ENCODE data around the gene LHFPL6. TPM values are rescaled to one million over a fixed set of nuclear protein-coding genes. Genes with fewer than 3 reads are reported as not detected.

LHFPL6 gene
- total RNA-seq, 6 donors from 2014 or later: 22.2 to 113 (median 51.8) TPM

- H3K27ac ChIP-seq: no peak overlapping the region
- ATAC-seq (ENCODE audit: low FRiP score in 2 of 2) (no peak), DNase-seq (no peak)
- H3K27me3 ChIP-seq: no peaks in the 10 kb centered on the region
- H3K4me1 ChIP-seq: peaks cover 0 to 8% (median under 1%) of the 10 kb centered on the region in 4 donors
- H3K36me3 ChIP-seq: no peaks in the 10 kb centered on the region
- no peak overlapping the region for H3K4me3 ChIP-seq
- H3K9me3 ChIP-seq: no peaks in the 10 kb centered on the region
- 92 to 95% methylated on average over 6 of the region's 6 CpGs for WGBS, 2 donors
- TF ChIP-seq, protein P1, sequence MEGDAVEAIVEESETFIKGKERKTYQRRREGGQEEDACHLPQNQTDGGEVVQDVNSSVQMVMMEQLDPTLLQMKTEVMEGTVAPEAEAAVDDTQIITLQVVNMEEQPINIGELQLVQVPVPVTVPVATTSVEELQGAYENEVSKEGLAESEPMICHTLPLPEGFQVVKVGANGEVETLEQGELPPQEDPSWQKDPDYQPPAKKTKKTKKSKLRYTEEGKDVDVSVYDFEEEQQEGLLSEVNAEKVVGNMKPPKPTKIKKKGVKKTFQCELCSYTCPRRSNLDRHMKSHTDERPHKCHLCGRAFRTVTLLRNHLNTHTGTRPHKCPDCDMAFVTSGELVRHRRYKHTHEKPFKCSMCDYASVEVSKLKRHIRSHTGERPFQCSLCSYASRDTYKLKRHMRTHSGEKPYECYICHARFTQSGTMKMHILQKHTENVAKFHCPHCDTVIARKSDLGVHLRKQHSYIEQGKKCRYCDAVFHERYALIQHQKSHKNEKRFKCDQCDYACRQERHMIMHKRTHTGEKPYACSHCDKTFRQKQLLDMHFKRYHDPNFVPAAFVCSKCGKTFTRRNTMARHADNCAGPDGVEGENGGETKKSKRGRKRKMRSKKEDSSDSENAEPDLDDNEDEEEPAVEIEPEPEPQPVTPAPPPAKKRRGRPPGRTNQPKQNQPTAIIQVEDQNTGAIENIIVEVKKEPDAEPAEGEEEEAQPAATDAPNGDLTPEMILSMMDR (IDR thresholded peaks at IDR 0.05): no peak
- TF ChIP-seq POLR2AphosphoS5 (IDR thresholded peaks at IDR 0.05): no peak
- TF ChIP-seq EP300 (IDR thresholded peaks at IDR 0.05): no peak
- no peak for TF ChIP-seq POLR2A (IDR thresholded peaks at IDR 0.05)
These were observed 66.7 kb downstream of the LHFPL6 start for GRCh38 chr13:39536274-39536673.

- no peak for TF ChIP-seq EP300 (IDR thresholded peaks at IDR 0.05)
- TF ChIP-seq POLR2AphosphoS5 (IDR thresholded peaks at IDR 0.05): no peak
- TF ChIP-seq, protein P1 (IDR thresholded peaks at IDR 0.05): no peak
- TF ChIP-seq POLR2A (IDR thresholded peaks at IDR 0.05): no peak
- no peaks in the 10 kb centered on the region for H3K36me3 ChIP-seq
- H3K4me3 ChIP-seq: no peak overlapping the region
- peaks cover 0 to 12% (median 9%) of the 10 kb centered on the region in 4 donors for H3K4me1 ChIP-seq
- ATAC-seq (ENCODE audit: low FRiP score in 2 of 2) (no peak), DNase-seq (no peak)
- 44 to 63% methylated on average over 3 of the region's 3 CpGs for WGBS, 2 donors
- no peaks in the 10 kb centered on the region for H3K27me3 ChIP-seq
- H3K9me3 ChIP-seq: no peaks in the 10 kb centered on the region
- no peak overlapping the region for H3K27ac ChIP-seq
These were observed 69.3 kb downstream of the LHFPL6 start for GRCh38 chr13:39533651-39534150.

- Histone ChIP-seq H3K9me3 (no peaks in the 10 kb centered on the region), H3K27me3 (no peaks in the 10 kb centered on the region), H3K4me3 (no peak overlapping the region), H3K4me1 (peaks cover 0 to 12% (median 10%) of the 10 kb centered on the region in 4 donors), H3K36me3 (no peaks in the 10 kb centered on the region), H3K27ac (no peak overlapping the region)
- no peak for ATAC-seq (ENCODE audit: low FRiP score in 2 of 2)
- no peak for DNase-seq
- WGBS, 2 donors: 74 to 77% methylated on average over 6 of the region's 6 CpGs
- no peak for TF ChIP-seq POLR2AphosphoS5 (IDR thresholded peaks at IDR 0.05)
- TF ChIP-seq, protein P1 (IDR thresholded peaks at IDR 0.05): no peak
- no peak for TF ChIP-seq EP300 (IDR thresholded peaks at IDR 0.05)
- no peak for TF ChIP-seq POLR2A (IDR thresholded peaks at IDR 0.05)
These were observed 71.3 kb downstream of the LHFPL6 start for GRCh38 chr13:39531646-39532045.

GRCh38 chr13:39530916-39531315 is 72.1 kb downstream of the LHFPL6 start:
- H3K27ac ChIP-seq: no peak overlapping the region
- WGBS, 2 donors: 42 to 50% methylated on average over 3 of the region's 3 CpGs
- DNase-seq (no peak), ATAC-seq (ENCODE audit: low FRiP score in 2 of 2) (peak in 1 of 2 donors; percentile 36)
- no peak overlapping the region for H3K4me3 ChIP-seq
- no peaks in the 10 kb centered on the region for H3K27me3 ChIP-seq
- H3K4me1 ChIP-seq: peaks cover 0 to 12% (median 10%) of the 10 kb centered on the region in 4 donors
- no peaks in the 10 kb centered on the region for H3K9me3 ChIP-seq
- no peaks in the 10 kb centered on the region for H3K36me3 ChIP-seq
- TF ChIP-seq, protein P1 (IDR thresholded peaks at IDR 0.05): no peak
- TF ChIP-seq EP300 (IDR thresholded peaks at IDR 0.05): no peak
- TF ChIP-seq POLR2A (IDR thresholded peaks at IDR 0.05): no peak
- TF ChIP-seq POLR2AphosphoS5 (IDR thresholded peaks at IDR 0.05): no peak

GRCh38 chr13:39528661-39528980 is 74.4 kb downstream of the LHFPL6 start:
- Histone ChIP-seq H3K4me1 (peaks cover 0 to 12% (median 10%) of the 10 kb centered on the region in 4 donors), H3K27ac (no peak overlapping the region), H3K9me3 (no peaks in the 10 kb centered on the region), H3K4me3 (no peak overlapping the region), H3K36me3 (no peaks in the 10 kb centered on the region), H3K27me3 (no peaks in the 10 kb centered on the region)
- WGBS, 2 donors: 72 to 77% methylated on average over 3 of the region's 3 CpGs
- no peak for ATAC-seq (ENCODE audit: low FRiP score in 2 of 2)
- DNase-seq: no peak
- TF ChIP-seq EP300 (IDR thresholded peaks at IDR 0.05) (no peak), POLR2A (IDR thresholded peaks at IDR 0.05) (no peak), POLR2AphosphoS5 (IDR thresholded peaks at IDR 0.05) (no peak)
- TF ChIP-seq, protein P1 (IDR thresholded peaks at IDR 0.05): no peak

Measured in upper lobe of left lung (tissue), 6 donors.